Endothelial cell of umbilical vein (primary cell): ENCODE data around the gene PLEKHO1. TPM values are rescaled to one million over a fixed set of nuclear protein-coding genes. Genes with fewer than 3 reads are reported as not detected.
A peak's percentile ranks its signal among the peaks of the same experiment; 100 is the strongest.

ENCODE experiments used
- BruUV-seq: library from RNA; stranded (reverse); fragments of 400-500 nt; replicated peaks from 2 replicates; lab custom pipeline; 2021; lab: Mats Ljungman, UMichigan
- CTCF ChIA-PET: fragments of 300-600, 350-600 bp; sonication (Branson Sonifier 250); formaldehyde crosslinking; loops from one replicate; lab custom pipeline; 2021; ENCODE audit warnings: antibody characterized with exemption, inconsistent platforms; lab: Charles Lee
- POLR2A ChIA-PET: fragments of 300-600, 350-600 bp; sonication (Branson Sonifier 250); formaldehyde crosslinking; loops from one replicate; lab custom pipeline; 2021; ENCODE audit warnings: antibody characterized with exemption, inconsistent platforms; lab: Charles Lee
- DNase-seq: peaks from one replicate; pipeline ENCODE4 v3.0.0-alpha.2; 2011; ENCODE audit warnings: low read depth, low spot score
- FAIRE-seq: peaks from 2 replicates; lab custom pipeline; 2011; peaks lifted over from hg19 to GRCh38; lab: Jason Lieb, UNC
- H2AFZ ChIP-seq: 2 replicates; pipeline ENCODE4 v1.6.0; 2012; ENCODE audit warnings: low read depth, low read length, control low read depth, inconsistent platforms
- H3K27ac ChIP-seq: 2 replicates; pipeline ENCODE4 v1.5.1; 2011; ENCODE audit warnings: low read depth, mild to moderate bottlenecking, control low read depth, low read length, moderate library complexity; ENCODE audit not compliant: insufficient read depth
- H3K27me3 ChIP-seq, 2 experiments: 2 replicates each; pipeline versions ENCODE4 v1.6.0 to v1.6.1; 2011; ENCODE audit warnings: low read length in 2 of 2, mixed read lengths in 1 of 2; ENCODE audit not compliant: control insufficient read depth in 2 of 2, insufficient read depth in 2 of 2
- H3K36me3 ChIP-seq, 2 experiments: 2 replicates in 1 of 2; 3 replicates in 1 of 2; pipeline ENCODE4 v1.5.1; 2011; ENCODE audit warnings: low read length in 2 of 2, mild to moderate bottlenecking in 1 of 2, moderate library complexity in 1 of 2; ENCODE audit not compliant: control insufficient read depth in 2 of 2, insufficient read depth in 2 of 2; ENCODE audit errors: extremely low read depth in 1 of 2
- H3K4me1 ChIP-seq: 3 replicates; pipeline ENCODE4 v1.5.1; 2011; ENCODE audit warnings: mild to moderate bottlenecking, low read length; ENCODE audit not compliant: control insufficient read depth, insufficient read depth; ENCODE audit errors: extremely low read depth
- H3K4me2 ChIP-seq: 2 replicates; pipeline ENCODE4 v1.6.1; 2011; ENCODE audit warnings: low read length, control low read depth, mixed read lengths; ENCODE audit not compliant: insufficient read depth
- H3K4me3 ChIP-seq, 3 experiments: fragments of 200-600 bp in 1 of 3; sonication (generic), shearing (Covaris generic) in 1 of 3; replicated peaks in 1 of 3; 2 replicates each; pipeline ENCODE4 v1.5.1; 2011 to 2016; ENCODE audit warnings: control low read depth in 3 of 3, low read length in 3 of 3, mild to moderate bottlenecking in 2 of 3, inconsistent platforms in 1 of 3, low read depth in 1 of 3, moderate library complexity in 1 of 3; ENCODE audit not compliant: insufficient read depth in 1 of 3
- H3K79me2 ChIP-seq: 2 replicates; pipeline ENCODE4 v1.6.0; 2012; ENCODE audit warnings: low read length, inconsistent platforms; ENCODE audit not compliant: control insufficient read depth, insufficient read depth
- H3K9ac ChIP-seq: replicated peaks from 2 replicates; pipeline ENCODE3; 2011; ENCODE audit warnings: low read length, control low read depth; ENCODE audit not compliant: insufficient read depth; ENCODE audit errors: extremely low read depth
- H3K9me1 ChIP-seq: replicated peaks from 3 replicates; pipeline ENCODE4 v1.6.0; 2011; ENCODE audit warnings: mild to moderate bottlenecking, low read length; ENCODE audit not compliant: control insufficient read depth, insufficient read depth; ENCODE audit errors: extremely low read depth
- H3K9me3 ChIP-seq: replicated peaks from 2 replicates; pipeline ENCODE4 v1.5.1; 2012; ENCODE audit warnings: low read length, inconsistent platforms; ENCODE audit not compliant: control insufficient read depth, insufficient read depth
- H4K20me1 ChIP-seq: replicated peaks from 2 replicates; pipeline ENCODE3; 2011; ENCODE audit warnings: mild to moderate bottlenecking, low read length; ENCODE audit not compliant: control insufficient read depth, insufficient read depth; ENCODE audit errors: extremely low read depth
- CTCF ChIP-seq, 2 donors: IDR thresholded peaks; 1 replicate in 1 of 2; 2 replicates in 1 of 2; pipeline ENCODE4 v1.5.1; 2011; ENCODE audit warnings: low read length in 2 of 2, mild to moderate bottlenecking in 2 of 2, moderate library complexity in 2 of 2, control low read depth in 1 of 2, inconsistent platforms in 1 of 2, low read depth in 1 of 2; ENCODE audit not compliant: insufficient read depth in 1 of 2; ENCODE audit errors: extremely low read depth in 1 of 2
- FOS ChIP-seq: IDR thresholded peaks from 2 replicates; pipeline ENCODE4 v1.6.1; 2011; ENCODE audit warnings: mild to moderate bottlenecking, low read length, moderate library complexity, borderline replicate concordance; ENCODE audit not compliant: insufficient read depth
- GATA2 ChIP-seq: IDR thresholded peaks from 2 replicates; pipeline ENCODE4 v1.7.0; 2011; ENCODE audit warnings: low read depth, mild to moderate bottlenecking, moderate library complexity, mixed read lengths, low read length; ENCODE audit not compliant: insufficient read length, insufficient read depth
- JUN ChIP-seq: IDR thresholded peaks from 2 replicates; pipeline ENCODE4 v1.6.1; 2011; ENCODE audit warnings: borderline replicate concordance, low read depth; ENCODE audit not compliant: insufficient read length, insufficient read depth
- MYC ChIP-seq: IDR thresholded peaks from one replicate; pipeline ENCODE4 v1.6.1; 2011; ENCODE audit warnings: mild to moderate bottlenecking, low read depth, low read length
- POLR2A ChIP-seq: IDR thresholded peaks from 2 replicates; pipeline ENCODE4 v1.6.1; 2012; ENCODE audit warnings: low read depth, mild to moderate bottlenecking, control low read depth, low read length
- POLR2AphosphoS5 ChIP-seq: IDR thresholded peaks from 2 replicates; pipeline ENCODE4 v1.6.1; 2012; ENCODE audit warnings: low read depth, mild to moderate bottlenecking, control low read depth, low read length, moderate library complexity; ENCODE audit not compliant: insufficient read depth
- dilution Hi-C: fragments of 300-500 bp; cut with MboI; formaldehyde crosslinking; loops from one replicate; pipeline ENCODE4 v1.15.0; 2019; ENCODE audit warnings: low sequenced_read_pairs; ENCODE audit not compliant: extremely low pct_ligation_motif_present
- intact Hi-C: fragments of 100-400 bp; cut with micrococcal nuclease; formaldehyde crosslinking; loops from one replicate; pipeline ENCODE4 v1.10.0; 2022
- polyA plus RNA-seq, 4 experiments: library from polyadenylated mRNA; depleted of rRNA in 3 of 4; stranded (reverse) in 3 of 4; unstranded in 1 of 4; fragments of >200 nt; gene quantifications; 2 replicates each; pipeline versions ENCODE4 v1.2.1 to v1.2.3, GENCODE V29; 2011 to 2012; ENCODE audit warnings: missing spikeins in 1 of 4
- total RNA-seq: library from RNA; stranded (reverse); gene quantifications from 2 replicates; pipeline ENCODE4 v1.2.3, GENCODE V29; 2021

PLEKHO1 gene
- total and polyA plus RNA-seq, 2 donors (not counting 3 experiments of a cell fraction or from before 2014, with no cell fraction given): 59.8 to 101 TPM

- Histone ChIP-seq H3K27ac (peak overlapping the region; percentile 79), H4K20me1 (no peaks in the 10 kb centered on the region), H3K27me3 (no peaks in the 10 kb centered on the region), H3K4me1 (peaks cover 36% of the 10 kb centered on the region), H3K9ac (peak overlapping the region; percentile 92), H3K9me1 (no peaks in the 10 kb centered on the region), H2AFZ (no peak overlapping the region), H3K9me3 (no peaks in the 10 kb centered on the region), H3K4me2 (peak overlapping the region; percentile 90), H3K4me3 (peak overlapping the region; percentile 89 to 96 (median 95)), H3K36me3 (peaks cover 21 to 23% of the 10 kb centered on the region in 2 experiments), H3K79me2 (peaks cover 22% of the 10 kb centered on the region)
- CTCF ChIA-PET: interaction anchor here (0.7 to 5.5 kb wide), 9 partner anchors 10 to 79 kb away, joined by 3 to 34 read pairs (median 8); no protein-coding TSS in a partner anchor
- intact Hi-C loops: loop anchor here (1.0 to 5.0 kb wide), 3 partner anchors 8 to 39 kb away; no protein-coding TSS in a partner anchor
- peak; percentile 73 for FAIRE-seq
- POLR2A ChIA-PET: interaction anchor here (0.6 to 1.0 kb wide), 3 partner anchors 10 to 12 kb away, joined by 3 to 5 read pairs (median 4); no protein-coding TSS in a partner anchor
- BruUV-seq: TSS peak; percentile 20
- dilution Hi-C loops: no loop called here
- TF ChIP-seq JUN: no peak
- TF ChIP-seq POLR2AphosphoS5: peak; percentile 11
- no peak for TF ChIP-seq POLR2A
- no peak for TF ChIP-seq GATA2
- no peak for TF ChIP-seq FOS
- no peak for TF ChIP-seq MYC
- TF ChIP-seq CTCF (IDR thresholded peaks at IDR 0.05; ENCODE audit: extremely low read depth in 1 of 2, insufficient read depth in 1 of 2, low read depth in 1 of 2, low read length in 2 of 2): no peak
- DNase-seq: no peak
Observed at GRCh38 chr1:150151291-150152181, 1.8 kb downstream of the PLEKHO1 start.
